OCI-LY7 (cell line): ENCODE data around the gene ARHGEF17.

Experiments
- EZH2phosphoT487 ChIP-seq: fragments of 200-600 bp; sonication (generic); IDR thresholded peaks from 2 replicates; pipeline ENCODE4 v1.6.1; 2018; ENCODE audit warnings: low read depth, borderline replicate concordance, mild to moderate bottlenecking, mixed run types, antibody characterized with exemption, low read length, moderate library complexity, mixed read lengths
- TF ChIP-seq, protein P1 (sequence below): fragments of 200-600 bp; sonication (generic); conservative IDR thresholded peaks from 2 replicates; pipeline ENCODE4 v1.5.1; 2014; ENCODE audit warnings: mild to moderate bottlenecking, antibody characterized with exemption, low read length, moderate library complexity, mixed read lengths

DNA sequence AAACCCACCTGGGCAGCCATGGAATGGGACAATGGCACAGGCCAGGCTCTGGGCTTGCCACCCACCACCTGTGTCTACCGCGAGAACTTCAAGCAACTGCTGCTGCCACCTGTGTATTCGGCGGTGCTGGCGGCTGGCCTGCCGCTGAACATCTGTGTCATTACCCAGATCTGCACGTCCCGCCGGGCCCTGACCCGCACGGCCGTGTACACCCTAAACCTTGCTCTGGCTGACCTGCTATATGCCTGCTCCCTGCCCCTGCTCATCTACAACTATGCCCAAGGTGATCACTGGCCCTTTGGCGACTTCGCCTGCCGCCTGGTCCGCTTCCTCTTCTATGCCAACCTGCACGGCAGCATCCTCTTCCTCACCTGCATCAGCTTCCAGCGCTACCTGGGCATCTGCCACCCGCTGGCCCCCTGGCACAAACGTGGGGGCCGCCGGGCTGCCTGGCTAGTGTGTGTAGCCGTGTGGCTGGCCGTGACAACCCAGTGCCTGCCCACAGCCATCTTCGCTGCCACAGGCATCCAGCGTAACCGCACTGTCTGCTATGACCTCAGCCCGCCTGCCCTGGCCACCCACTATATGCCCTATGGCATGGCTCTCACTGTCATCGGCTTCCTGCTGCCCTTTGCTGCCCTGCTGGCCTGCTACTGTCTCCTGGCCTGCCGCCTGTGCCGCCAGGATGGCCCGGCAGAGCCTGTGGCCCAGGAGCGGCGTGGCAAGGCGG, 11.4 kb upstream of the ARHGEF17 start:
- TF ChIP-seq, protein P1, sequence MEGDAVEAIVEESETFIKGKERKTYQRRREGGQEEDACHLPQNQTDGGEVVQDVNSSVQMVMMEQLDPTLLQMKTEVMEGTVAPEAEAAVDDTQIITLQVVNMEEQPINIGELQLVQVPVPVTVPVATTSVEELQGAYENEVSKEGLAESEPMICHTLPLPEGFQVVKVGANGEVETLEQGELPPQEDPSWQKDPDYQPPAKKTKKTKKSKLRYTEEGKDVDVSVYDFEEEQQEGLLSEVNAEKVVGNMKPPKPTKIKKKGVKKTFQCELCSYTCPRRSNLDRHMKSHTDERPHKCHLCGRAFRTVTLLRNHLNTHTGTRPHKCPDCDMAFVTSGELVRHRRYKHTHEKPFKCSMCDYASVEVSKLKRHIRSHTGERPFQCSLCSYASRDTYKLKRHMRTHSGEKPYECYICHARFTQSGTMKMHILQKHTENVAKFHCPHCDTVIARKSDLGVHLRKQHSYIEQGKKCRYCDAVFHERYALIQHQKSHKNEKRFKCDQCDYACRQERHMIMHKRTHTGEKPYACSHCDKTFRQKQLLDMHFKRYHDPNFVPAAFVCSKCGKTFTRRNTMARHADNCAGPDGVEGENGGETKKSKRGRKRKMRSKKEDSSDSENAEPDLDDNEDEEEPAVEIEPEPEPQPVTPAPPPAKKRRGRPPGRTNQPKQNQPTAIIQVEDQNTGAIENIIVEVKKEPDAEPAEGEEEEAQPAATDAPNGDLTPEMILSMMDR: no peak
- no peak for TF ChIP-seq EZH2phosphoT487
